Measurements from ENCODE around the gene PTGR2.
A peak's percentile ranks its signal among the peaks of the same experiment; 100 is the strongest.
"Not testable (repeated sequence)": the region's sequence is repeated elsewhere in the genome, so short reads cannot be mapped to it uniquely, and the experiment has no call there.

The PTGR2 gene

DNA sequence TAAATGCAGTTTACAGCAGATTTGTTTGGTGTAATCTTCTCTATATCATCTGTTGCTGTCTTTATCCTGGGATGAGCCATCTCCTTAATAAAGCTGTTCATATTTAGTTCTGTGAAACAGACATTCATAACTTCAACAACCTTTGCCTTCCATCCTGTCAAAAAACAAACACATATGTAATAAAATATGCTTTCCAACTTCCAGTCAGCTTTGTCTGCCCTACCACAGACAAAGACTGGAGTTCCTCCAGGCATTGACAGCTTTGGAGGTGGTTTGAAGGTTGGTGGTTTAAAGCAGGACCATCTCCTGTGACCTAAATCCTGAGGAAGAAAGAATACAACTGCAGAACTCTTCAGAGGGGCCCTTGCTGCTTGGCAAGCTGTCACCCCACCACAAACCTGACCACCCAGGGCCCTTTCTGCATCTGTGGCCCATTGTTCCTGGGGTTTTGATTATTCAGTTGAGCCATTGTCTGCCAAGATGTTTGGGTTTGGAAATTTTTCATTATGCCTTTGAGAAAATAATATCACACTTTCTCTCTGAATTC is 28.2 kb upstream of the PTGR2 start:
- TF ChIP-seq, protein P1, sequence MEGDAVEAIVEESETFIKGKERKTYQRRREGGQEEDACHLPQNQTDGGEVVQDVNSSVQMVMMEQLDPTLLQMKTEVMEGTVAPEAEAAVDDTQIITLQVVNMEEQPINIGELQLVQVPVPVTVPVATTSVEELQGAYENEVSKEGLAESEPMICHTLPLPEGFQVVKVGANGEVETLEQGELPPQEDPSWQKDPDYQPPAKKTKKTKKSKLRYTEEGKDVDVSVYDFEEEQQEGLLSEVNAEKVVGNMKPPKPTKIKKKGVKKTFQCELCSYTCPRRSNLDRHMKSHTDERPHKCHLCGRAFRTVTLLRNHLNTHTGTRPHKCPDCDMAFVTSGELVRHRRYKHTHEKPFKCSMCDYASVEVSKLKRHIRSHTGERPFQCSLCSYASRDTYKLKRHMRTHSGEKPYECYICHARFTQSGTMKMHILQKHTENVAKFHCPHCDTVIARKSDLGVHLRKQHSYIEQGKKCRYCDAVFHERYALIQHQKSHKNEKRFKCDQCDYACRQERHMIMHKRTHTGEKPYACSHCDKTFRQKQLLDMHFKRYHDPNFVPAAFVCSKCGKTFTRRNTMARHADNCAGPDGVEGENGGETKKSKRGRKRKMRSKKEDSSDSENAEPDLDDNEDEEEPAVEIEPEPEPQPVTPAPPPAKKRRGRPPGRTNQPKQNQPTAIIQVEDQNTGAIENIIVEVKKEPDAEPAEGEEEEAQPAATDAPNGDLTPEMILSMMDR (conservative IDR thresholded peaks at IDR 0.05; ENCODE audit: control insufficient read depth, insufficient read depth, low read depth, low read length): no peak

DNA sequence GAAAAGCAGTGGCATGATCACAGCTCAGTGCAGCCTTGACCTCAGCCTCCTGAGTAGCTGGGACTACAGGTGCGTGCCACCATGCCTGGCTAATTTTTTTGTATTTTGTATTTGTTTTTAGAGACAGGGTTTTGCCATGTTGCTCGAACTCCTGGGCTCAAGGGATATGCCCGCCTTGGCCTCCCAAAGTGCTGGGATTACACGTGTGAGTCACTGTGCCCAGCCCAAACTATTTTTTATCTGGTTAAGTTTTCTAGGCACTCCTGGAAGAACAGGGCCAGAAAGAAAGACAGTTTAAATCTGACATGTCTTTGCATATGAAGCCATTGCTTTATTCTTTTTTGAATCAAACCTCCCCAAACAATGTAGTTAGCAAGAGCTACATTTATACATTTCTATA is 27.5 kb upstream of the PTGR2 start:
- DNase-seq (ENCODE audit: low read depth): no peak
- TF ChIP-seq, protein P1 (conservative IDR thresholded peaks at IDR 0.05; ENCODE audit: control insufficient read depth, insufficient read depth, low read depth, low read length): no peak
- no peak overlapping the region for H3K4me3 ChIP-seq (ENCODE audit: control insufficient read depth, low read depth, low read length)

More for the DNA sequence above, 28.2 kb upstream of the PTGR2 start:
- no peak for DNase-seq (ENCODE audit: low read depth)
- no peak overlapping the region for H3K4me3 ChIP-seq (ENCODE audit: control insufficient read depth, low read depth, low read length)

DNA sequence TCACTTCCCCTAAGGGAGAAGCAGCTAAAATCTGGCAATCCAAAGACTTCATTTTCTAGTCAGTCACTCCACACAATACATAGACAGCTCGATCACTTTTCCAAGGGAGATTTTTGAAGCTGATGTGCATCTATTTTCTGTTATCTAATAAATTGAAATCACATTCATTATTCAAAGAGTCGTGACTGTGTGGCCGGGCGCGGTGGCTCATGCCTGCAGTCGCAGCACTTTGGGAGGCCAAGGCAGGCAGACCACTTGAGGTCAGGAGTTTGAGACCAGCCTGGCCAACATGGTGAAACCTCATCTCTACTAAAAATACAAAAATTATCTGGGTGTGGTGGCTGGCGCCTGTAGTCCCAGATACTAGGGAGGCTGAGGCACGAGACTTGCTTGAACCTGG is 27.1 kb upstream of the PTGR2 start:
- DNase-seq (ENCODE audit: low read depth): no peak
- no peak overlapping the region for H3K4me3 ChIP-seq (ENCODE audit: control insufficient read depth, low read depth, low read length)
- TF ChIP-seq, protein P1 (conservative IDR thresholded peaks at IDR 0.05; ENCODE audit: control insufficient read depth, insufficient read depth, low read depth, low read length): no peak

DNA sequence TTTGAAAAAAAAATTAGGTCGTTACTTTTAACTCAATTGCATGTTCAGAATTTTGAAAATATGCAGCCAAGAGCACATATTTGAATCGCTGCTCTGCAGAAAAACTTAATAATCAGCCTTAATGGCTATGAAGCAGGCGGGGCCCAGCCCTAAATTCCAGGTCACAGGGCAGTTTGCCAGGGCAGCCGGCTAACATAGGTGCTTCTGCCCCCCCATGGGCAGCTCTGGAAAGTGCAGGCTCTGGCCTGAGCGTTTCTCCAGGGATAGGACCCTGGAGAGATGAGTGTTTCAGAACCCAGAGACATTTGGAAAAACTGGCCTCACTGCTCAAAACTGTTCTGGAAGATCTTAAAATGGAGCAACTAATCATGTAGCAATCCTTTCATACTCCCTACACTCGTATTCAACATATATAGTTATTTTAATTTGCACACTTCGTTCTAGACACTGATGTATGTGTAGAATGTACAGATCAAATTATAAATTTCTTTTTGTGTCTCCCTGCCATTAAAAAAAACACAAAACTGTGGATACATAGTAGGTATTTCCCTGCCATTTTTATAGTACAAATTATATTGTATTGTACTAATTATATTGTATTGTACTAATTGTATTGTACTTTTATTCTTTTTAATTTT is 26.0 kb upstream of the PTGR2 start:
- DNase-seq (ENCODE audit: low read depth): peak; percentile 88
- no peak overlapping the region for H3K4me3 ChIP-seq (ENCODE audit: control insufficient read depth, low read depth, low read length)
- TF ChIP-seq, protein P1 (conservative IDR thresholded peaks at IDR 0.05; ENCODE audit: control insufficient read depth, insufficient read depth, low read depth, low read length): peak; percentile 90

DNA sequence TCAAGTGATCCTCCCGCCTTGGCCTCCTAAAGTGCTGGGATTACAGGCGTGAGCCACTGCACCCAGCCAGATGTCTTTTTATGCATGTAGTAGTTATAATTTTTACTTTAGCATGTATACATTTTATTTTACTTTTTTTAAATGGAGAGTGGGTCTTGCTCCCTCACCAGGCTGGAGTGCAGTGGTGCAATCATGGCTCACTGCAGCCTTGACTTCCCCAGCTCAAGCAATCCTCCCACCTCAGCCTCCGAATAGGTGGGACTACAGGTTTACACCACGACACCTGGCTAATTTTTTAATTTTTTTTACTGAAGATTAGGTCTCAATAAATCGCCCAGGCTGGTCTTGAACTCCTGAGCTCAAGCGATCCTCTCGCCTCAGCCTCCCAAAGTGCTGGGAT is 24.4 kb upstream of the PTGR2 start:
- TF ChIP-seq, protein P1 (conservative IDR thresholded peaks at IDR 0.05; ENCODE audit: control insufficient read depth, insufficient read depth, low read depth, low read length): peak; percentile 31
- DNase-seq (ENCODE audit: low read depth): not testable (repeated sequence)

DNA sequence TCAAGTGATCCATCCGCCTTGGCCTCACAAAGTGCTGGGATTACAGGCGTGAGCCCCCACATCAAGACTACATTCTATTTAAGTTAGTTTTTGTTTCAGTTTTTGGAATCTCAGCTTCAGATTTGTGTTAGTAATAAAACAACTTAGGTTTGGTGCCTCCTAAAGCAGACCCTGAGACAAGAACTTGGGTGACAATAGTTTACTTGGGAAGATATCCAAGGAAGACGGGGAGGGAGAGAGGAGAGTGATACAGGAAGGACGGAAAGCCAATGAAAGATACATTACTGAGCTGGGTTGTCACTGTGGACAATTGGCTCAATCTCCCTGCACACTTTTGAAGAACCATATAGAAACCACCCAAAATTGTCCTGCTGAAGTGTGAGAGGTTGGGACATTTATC is 22.6 kb upstream of the PTGR2 start:
- no peak overlapping the region for H3K4me3 ChIP-seq (ENCODE audit: control insufficient read depth, low read depth, low read length)
- TF ChIP-seq, protein P1 (conservative IDR thresholded peaks at IDR 0.05; ENCODE audit: control insufficient read depth, insufficient read depth, low read depth, low read length): no peak
- no peak for DNase-seq (ENCODE audit: low read depth)

More for the DNA sequence above, 24.4 kb upstream of the PTGR2 start:
- H3K4me3 ChIP-seq (ENCODE audit: control insufficient read depth, low read depth, low read length): not testable (repeated sequence)
